ENCODE data around the gene SCARF2.
"Not testable (repeated sequence)": the region's sequence is repeated elsewhere in the genome, so short reads cannot be mapped to it uniquely, and the experiment has no call there.

The SCARF2 gene

DNA sequence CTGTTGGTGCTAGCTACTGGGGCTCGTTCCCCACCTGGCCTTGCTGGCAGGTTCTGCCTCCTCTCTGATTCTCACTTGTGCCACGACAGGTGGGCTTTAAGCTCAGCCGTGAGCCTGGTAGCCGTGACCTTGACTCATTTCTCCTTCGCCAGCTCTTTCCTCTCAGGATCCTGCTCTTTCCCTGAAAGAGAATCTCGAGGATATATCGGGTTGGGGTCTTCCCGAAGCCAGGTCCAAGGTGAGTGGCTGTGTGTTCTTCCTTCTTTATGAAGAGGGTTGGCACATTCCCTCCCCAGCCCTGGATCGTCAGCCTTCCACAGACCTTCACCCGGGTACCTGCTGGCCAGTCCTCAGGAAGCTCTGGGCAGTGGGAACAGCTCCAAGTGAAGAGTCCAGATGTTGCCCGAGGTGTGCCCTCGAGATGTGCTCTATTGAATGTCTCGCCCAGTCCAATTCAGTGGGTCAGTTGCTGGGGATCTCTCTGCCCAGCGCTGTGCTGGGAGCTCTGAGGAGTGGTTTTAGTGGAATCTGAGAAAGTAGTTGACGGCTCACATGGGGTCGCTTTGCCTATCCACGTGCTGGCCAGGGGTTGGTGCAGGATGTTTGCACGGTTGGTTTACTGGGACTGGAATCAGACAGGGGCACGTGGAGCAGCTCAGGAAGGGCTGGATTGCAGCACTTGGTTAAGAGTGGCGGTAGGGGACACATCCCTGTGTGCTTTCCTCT, 42.3 kb downstream of the SCARF2 start:
- peak overlapping the region; percentile 81 for H3K4me3 ChIP-seq (ENCODE audit: low read depth, low read length)
- ChIA-PET POLR2A (interaction anchor here (1.6 kb wide), 1 partner anchor 112 kb away, joined by 3 read pairs; the partner anchor contains the start of gene MED15), CTCF (interaction anchor here (1.2 to 1.8 kb wide), 5 partner anchors 13 to 64 kb away, joined by 3 to 9 read pairs (median 5); no protein-coding TSS in a partner anchor)
- TF ChIP-seq, protein P1, sequence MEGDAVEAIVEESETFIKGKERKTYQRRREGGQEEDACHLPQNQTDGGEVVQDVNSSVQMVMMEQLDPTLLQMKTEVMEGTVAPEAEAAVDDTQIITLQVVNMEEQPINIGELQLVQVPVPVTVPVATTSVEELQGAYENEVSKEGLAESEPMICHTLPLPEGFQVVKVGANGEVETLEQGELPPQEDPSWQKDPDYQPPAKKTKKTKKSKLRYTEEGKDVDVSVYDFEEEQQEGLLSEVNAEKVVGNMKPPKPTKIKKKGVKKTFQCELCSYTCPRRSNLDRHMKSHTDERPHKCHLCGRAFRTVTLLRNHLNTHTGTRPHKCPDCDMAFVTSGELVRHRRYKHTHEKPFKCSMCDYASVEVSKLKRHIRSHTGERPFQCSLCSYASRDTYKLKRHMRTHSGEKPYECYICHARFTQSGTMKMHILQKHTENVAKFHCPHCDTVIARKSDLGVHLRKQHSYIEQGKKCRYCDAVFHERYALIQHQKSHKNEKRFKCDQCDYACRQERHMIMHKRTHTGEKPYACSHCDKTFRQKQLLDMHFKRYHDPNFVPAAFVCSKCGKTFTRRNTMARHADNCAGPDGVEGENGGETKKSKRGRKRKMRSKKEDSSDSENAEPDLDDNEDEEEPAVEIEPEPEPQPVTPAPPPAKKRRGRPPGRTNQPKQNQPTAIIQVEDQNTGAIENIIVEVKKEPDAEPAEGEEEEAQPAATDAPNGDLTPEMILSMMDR (IDR thresholded peaks at IDR 0.05; ENCODE audit: insufficient read depth, low read length, missing control alignments) = no peak
- DNase-seq (ENCODE audit: low read depth, low spot score) = no peak

DNA sequence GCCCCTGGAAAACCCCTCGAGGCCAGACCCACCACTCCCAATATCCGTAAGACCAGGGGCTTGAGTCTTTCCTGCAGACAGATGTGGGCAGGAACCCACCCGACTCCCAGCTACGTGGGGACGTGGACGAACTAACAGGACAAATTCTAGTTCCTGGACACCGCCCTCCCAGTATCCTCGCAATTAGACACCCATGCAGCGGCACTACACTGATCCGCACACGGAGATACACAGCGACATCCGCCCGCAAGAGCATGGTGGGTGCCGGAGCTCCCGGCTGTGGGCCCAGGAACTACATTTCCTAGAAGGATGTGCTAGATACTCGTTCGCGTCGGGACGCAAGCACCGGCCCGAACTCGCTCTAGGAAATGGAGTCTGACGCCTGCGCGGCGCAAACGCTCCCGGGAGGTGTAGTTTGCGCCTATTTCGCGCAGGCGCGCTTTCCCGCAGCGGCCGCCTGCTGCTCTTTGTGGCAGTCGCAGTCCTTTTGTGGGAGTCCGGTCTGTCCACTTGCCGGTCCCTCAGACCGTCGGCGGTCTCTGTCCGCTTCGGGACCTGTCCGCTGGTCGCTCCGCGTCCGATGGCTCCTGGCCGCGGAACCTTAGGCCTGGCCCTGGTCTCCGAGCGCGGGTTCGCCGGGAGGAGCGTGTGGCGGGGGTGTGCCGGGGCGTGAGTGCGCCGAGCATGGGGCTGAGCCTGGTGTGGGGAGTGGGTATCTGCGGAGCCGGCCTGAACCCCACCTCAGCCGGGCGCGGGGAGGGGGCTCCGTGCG, 43.7 kb downstream of the SCARF2 start, which contains the start of gene ZNF74:
Gene ZNF74 (plus strand): TSS at position 447 of the 772 bp plus-strand sequence. CDS start 478 bp downstream, outside the sequence.
- ChIA-PET POLR2A (interaction anchor here (0.7 to 1.0 kb wide), 2 partner anchors 24 to 75 kb away, joined by 3 to 5 read pairs; partner anchors contain the start of gene DGCR6L), CTCF (interaction anchor here (1.0 to 1.8 kb wide), 5 partner anchors 11 to 24 kb away, joined by 3 to 9 read pairs (median 3); no protein-coding TSS in a partner anchor)
- DNase-seq (ENCODE audit: low read depth, low spot score) = peak; percentile 50
- peak within 1 kb of the TSS; percentile 81 for H3K4me3 ChIP-seq (ENCODE audit: low read depth, low read length)
- TF ChIP-seq, protein P1 (IDR thresholded peaks at IDR 0.05; ENCODE audit: insufficient read depth, low read length, missing control alignments) = no peak

DNA sequence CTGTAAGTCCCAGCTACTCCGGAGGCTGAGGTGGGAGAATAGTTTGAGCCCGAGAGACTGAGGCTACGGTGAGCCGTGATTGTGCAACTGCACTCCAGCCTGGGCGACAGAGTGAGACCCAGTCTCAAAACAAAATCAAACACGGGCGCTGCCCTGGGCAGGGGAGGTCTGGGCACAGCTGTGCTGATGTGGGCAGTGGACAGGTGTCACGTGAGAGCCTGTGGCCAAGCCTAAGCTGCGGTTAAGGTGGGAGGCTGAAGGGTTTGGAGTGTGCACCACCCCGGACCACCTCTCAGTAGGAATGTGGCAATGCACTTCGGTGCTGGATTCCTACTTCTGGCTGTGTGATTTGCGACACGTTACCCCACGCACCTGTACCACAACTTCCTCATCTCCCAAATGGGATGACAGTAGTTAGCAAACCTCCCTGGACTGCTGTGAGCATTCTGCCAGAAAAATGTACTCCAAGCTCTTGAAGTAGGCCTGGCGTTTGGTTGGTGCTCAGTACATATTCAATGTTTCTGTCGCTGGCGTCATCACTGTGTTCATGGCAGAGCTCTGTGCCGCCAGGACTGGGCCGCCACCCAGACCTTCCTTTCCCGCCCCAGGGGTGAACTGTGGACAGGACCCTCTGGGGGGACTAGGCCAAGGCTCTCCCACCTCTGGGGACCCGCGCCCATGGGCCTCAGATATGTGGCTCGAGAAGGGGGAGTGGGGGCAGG, 44.5 kb downstream of the SCARF2 start:
- peak overlapping the region; percentile 81 for H3K4me3 ChIP-seq (ENCODE audit: low read depth, low read length)
- no peak for DNase-seq (ENCODE audit: low read depth, low spot score)
- POLR2A ChIA-PET = interaction anchor here (0.7 to 1.0 kb wide), 2 partner anchors 25 to 74 kb away, joined by 3 to 5 read pairs; partner anchors contain the start of gene DGCR6L
- CTCF ChIA-PET = interaction anchor here (1.0 to 1.5 kb wide), 4 partner anchors 10 to 15 kb away, joined by 3 to 5 read pairs (median 3); no protein-coding TSS in a partner anchor
- TF ChIP-seq, protein P1 (IDR thresholded peaks at IDR 0.05; ENCODE audit: insufficient read depth, low read length, missing control alignments) = no peak

DNA sequence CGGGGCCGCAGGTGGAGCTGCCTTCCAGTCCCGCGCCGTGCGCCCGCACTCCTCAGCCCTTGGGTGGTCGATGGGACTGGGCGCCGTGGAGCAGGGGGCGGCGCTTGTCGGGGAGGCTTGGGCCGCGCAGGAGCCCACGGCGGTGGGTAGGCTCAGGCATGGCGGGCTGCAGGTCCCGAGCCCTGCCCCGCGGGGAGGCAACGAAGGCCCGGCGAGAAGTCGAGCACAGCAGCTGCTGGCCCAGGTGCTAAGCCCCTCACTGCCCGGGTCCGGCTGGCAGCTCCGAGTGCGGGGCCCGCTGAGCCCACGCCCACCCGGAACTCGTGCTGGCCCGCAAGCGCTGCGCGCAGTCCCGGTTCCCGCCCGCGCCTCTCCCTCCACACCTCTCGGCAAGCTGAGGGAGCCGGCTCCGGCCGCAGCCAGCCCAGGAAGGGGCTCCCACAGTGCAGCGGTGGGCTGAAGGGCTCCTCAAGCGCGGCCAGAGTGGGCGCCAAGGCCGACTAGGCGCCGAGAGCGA, 45.2 kb downstream of the SCARF2 start:
- CTCF ChIA-PET; H3K4me3 ChIP-seq (ENCODE audit: low read depth, low read length); POLR2A ChIA-PET; DNase-seq (ENCODE audit: low read depth, low spot score): not testable (repeated sequence)

DNA sequence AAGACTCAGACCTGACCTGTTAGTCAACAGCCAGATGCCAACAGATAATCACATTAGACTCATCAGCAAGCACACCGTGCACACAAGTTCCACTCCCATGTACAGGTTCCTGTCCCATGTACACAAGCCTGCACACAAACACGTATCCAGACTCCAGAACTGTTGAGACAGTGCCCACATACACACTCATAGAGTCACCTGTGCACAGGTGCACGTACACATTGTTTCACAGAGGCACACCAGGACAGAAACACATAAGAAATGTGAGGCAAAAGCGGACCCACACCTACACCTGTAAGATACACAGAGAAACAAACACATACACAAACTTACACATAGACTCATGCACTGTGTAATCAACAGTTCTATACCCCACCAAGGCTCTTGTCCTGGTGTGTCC, 46.4 kb downstream of the SCARF2 start:
- POLR2A ChIA-PET = no interaction called here
- no peak for DNase-seq (ENCODE audit: low read depth, low spot score)
- CTCF ChIA-PET = no interaction called here
- TF ChIP-seq, protein P1 (IDR thresholded peaks at IDR 0.05; ENCODE audit: insufficient read depth, low read length, missing control alignments) = no peak
- no peak overlapping the region for H3K4me3 ChIP-seq (ENCODE audit: low read depth, low read length)

DNA sequence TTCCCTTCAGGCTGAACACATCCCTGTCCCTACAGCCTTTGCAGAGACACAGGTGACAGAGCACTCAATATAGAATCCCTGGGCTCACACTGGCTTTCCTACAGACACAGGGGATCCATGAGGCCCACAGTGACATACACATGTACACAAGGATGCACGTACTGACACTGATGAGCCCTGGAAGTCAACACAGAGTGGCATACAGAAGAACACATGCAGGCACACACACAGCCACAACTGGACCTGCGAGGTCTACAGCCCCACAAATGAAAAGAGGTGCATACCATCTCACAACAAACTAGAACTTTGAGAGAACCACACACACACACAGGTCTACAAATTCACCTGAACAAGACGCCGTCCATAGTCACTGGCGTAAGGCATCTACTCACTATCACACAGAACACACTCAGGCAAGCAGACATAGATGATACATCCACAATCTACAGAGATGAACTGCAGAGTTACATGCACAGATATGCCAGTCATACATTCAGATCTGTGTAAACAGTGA, 47.2 kb downstream of the SCARF2 start:
- POLR2A ChIA-PET = no interaction called here
- CTCF ChIA-PET = no interaction called here
- H3K4me3 ChIP-seq (ENCODE audit: low read depth, low read length) = no peak overlapping the region
- TF ChIP-seq, protein P1 (IDR thresholded peaks at IDR 0.05; ENCODE audit: insufficient read depth, low read length, missing control alignments) = no peak
- no peak for DNase-seq (ENCODE audit: low read depth, low spot score)
